IPS-20b (cell line): ENCODE data around the gene ATP13A3.

ENCODE experiments used
- H3K27ac ChIP-seq: one replicate; pipeline ENCODE4 v1.5.1; 2013; ENCODE audit warnings: low read length
- H3K27me3 ChIP-seq: 2 replicates; pipeline ENCODE4 v1.6.1; 2013; ENCODE audit warnings: mild to moderate bottlenecking, low read length, inconsistent platforms; ENCODE audit not compliant: insufficient read depth
- H3K36me3 ChIP-seq: 2 replicates; pipeline ENCODE4 v1.6.1; 2013; ENCODE audit warnings: low read depth, mild to moderate bottlenecking, inconsistent platforms, low read length, moderate library complexity; ENCODE audit not compliant: insufficient read depth
- H3K4me1 ChIP-seq: 2 replicates; pipeline ENCODE4 v1.6.1; 2013; ENCODE audit warnings: mild to moderate bottlenecking, control low read depth, inconsistent platforms, low read length, moderate library complexity; ENCODE audit not compliant: insufficient read depth
- H3K4me3 ChIP-seq: 2 replicates; pipeline ENCODE4 v1.5.1; 2013; ENCODE audit warnings: mild to moderate bottlenecking, low read length, inconsistent platforms
- H3K9ac ChIP-seq: 2 replicates; pipeline ENCODE4 v1.6.1; 2013; ENCODE audit warnings: low read depth, mild to moderate bottlenecking, inconsistent platforms, low read length, moderate library complexity
- H3K9me3 ChIP-seq: 2 replicates; pipeline ENCODE4 v1.6.1; 2013; ENCODE audit warnings: mild to moderate bottlenecking, low read depth, low read length, inconsistent platforms; ENCODE audit not compliant: insufficient read depth

Gene ATP13A3

GRCh38 chr3:194375473-194376240, 111.1 kb downstream of the ATP13A3 start:
- Histone ChIP-seq H3K9ac (no peak overlapping the region), H3K27me3 (no peaks in the 10 kb centered on the region; the same call in 1 of the 2 replicates), H3K9me3 (no peaks in the 10 kb centered on the region), H3K4me3 (peak overlapping the region; percentile 38; the same call in 1 of the 2 replicates), H3K27ac (no peak overlapping the region), H3K4me1 (peaks cover 10% of the 10 kb centered on the region; the same call in 1 of the 2 replicates), H3K36me3 (no peaks in the 10 kb centered on the region)

- no peaks in the 10 kb centered on the region for H3K36me3 ChIP-seq
- no peak overlapping the region for H3K27ac ChIP-seq
- H3K27me3 ChIP-seq = peaks cover under 1% of the 10 kb centered on the region; the same call in 1 of the 2 replicates
- H3K9me3 ChIP-seq = no peaks in the 10 kb centered on the region
- no peak overlapping the region for H3K4me3 ChIP-seq
- no peak overlapping the region for H3K9ac ChIP-seq
- peaks cover 14% of the 10 kb centered on the region; the same call in 1 of the 2 replicates for H3K4me1 ChIP-seq
Observed at GRCh38 chr3:194374935-194375334, 111.9 kb downstream of the ATP13A3 start.

- H3K4me1 ChIP-seq = peaks cover 12% of the 10 kb centered on the region; the same call in 1 of the 2 replicates
- H3K36me3 ChIP-seq = no peaks in the 10 kb centered on the region
- H3K9ac ChIP-seq = no peak overlapping the region
- no peak overlapping the region for H3K27ac ChIP-seq
- no peaks in the 10 kb centered on the region for H3K9me3 ChIP-seq
- no peak overlapping the region for H3K4me3 ChIP-seq
- peaks cover 10% of the 10 kb centered on the region for H3K27me3 ChIP-seq
Observed at GRCh38 chr3:194373899-194374298, 112.9 kb downstream of the ATP13A3 start.

- Histone ChIP-seq H3K4me3 (no peak overlapping the region), H3K9ac (no peak overlapping the region), H3K27me3 (peaks cover 18% of the 10 kb centered on the region)
Observed at GRCh38 chr3:194373028-194373427, 113.8 kb downstream of the ATP13A3 start.

GRCh38 chr3:194370753-194371152, 116.0 kb downstream of the ATP13A3 start:
- no peak overlapping the region for H3K4me3 ChIP-seq
- no peaks in the 10 kb centered on the region for H3K9me3 ChIP-seq
- no peak overlapping the region for H3K27ac ChIP-seq
- no peaks in the 10 kb centered on the region for H3K36me3 ChIP-seq
- no peak overlapping the region for H3K9ac ChIP-seq
- H3K4me1 ChIP-seq = peaks cover 12% of the 10 kb centered on the region; the same call in 1 of the 2 replicates
- peaks cover 18% of the 10 kb centered on the region for H3K27me3 ChIP-seq

More at GRCh38 chr3:194373028-194373427, 113.8 kb downstream of the ATP13A3 start:
- no peaks in the 10 kb centered on the region for H3K9me3 ChIP-seq
- H3K4me1 ChIP-seq = peaks cover 12% of the 10 kb centered on the region; the same call in 1 of the 2 replicates
- no peak overlapping the region for H3K27ac ChIP-seq
- no peaks in the 10 kb centered on the region for H3K36me3 ChIP-seq

- Histone ChIP-seq H3K27ac (no peak within 1 kb of the TSS), H3K4me3 (peak within 1 kb of the TSS; percentile 59; the same call in 1 of the 2 replicates)
Observed at GRCh38 chr3:194369522-194370279, 117.1 kb downstream of the ATP13A3 start, which contains the start of gene LRRC15. TSS of gene LRRC15 (minus strand) at chr3:194369743. CDS start at chr3:194361043, 8,700 bp downstream.

GRCh38 chr3:194368918-194369317, 117.9 kb downstream of the ATP13A3 start:
- Histone ChIP-seq H3K27me3 (peaks cover 18% of the 10 kb centered on the region), H3K9me3 (no peaks in the 10 kb centered on the region), H3K4me1 (peaks cover 12% of the 10 kb centered on the region; the same call in 1 of the 2 replicates), H3K36me3 (no peaks in the 10 kb centered on the region), H3K4me3 (peak overlapping the region; percentile 59; the same call in 1 of the 2 replicates), H3K27ac (no peak overlapping the region), H3K9ac (no peak overlapping the region)

More at GRCh38 chr3:194369522-194370279, 117.1 kb downstream of the ATP13A3 start, which contains the start of gene LRRC15:
- H3K9ac ChIP-seq = no peak within 1 kb of the TSS
- H3K4me1 ChIP-seq = peaks cover 12% of the 10 kb centered on the region; the same call in 1 of the 2 replicates
- H3K27me3 ChIP-seq = peaks cover 18% of the 10 kb centered on the region
- H3K36me3 ChIP-seq = no peaks in the 10 kb centered on the region
- no peaks in the 10 kb centered on the region for H3K9me3 ChIP-seq

GRCh38 chr3:194367992-194368841, 118.6 kb downstream of the ATP13A3 start:
- no peak overlapping the region for H3K4me3 ChIP-seq
- H3K27ac ChIP-seq = no peak overlapping the region
- no peaks in the 10 kb centered on the region for H3K9me3 ChIP-seq
- no peaks in the 10 kb centered on the region for H3K36me3 ChIP-seq
- peaks cover 18% of the 10 kb centered on the region for H3K27me3 ChIP-seq
- peaks cover 12% of the 10 kb centered on the region; the same call in 1 of the 2 replicates for H3K4me1 ChIP-seq
- H3K9ac ChIP-seq = no peak overlapping the region

GRCh38 chr3:194365978-194366490, 120.8 kb downstream of the ATP13A3 start:
- H3K4me3 ChIP-seq = no peak overlapping the region
- peaks cover 18% of the 10 kb centered on the region for H3K27me3 ChIP-seq
- H3K9me3 ChIP-seq = no peaks in the 10 kb centered on the region
- no peak overlapping the region for H3K9ac ChIP-seq
- no peak overlapping the region for H3K27ac ChIP-seq
- H3K36me3 ChIP-seq = no peaks in the 10 kb centered on the region
- peaks cover 12% of the 10 kb centered on the region; the same call in 1 of the 2 replicates for H3K4me1 ChIP-seq

GRCh38 chr3:194365526-194365925, 121.3 kb downstream of the ATP13A3 start:
- Histone ChIP-seq H3K9ac (no peak overlapping the region), H3K9me3 (no peaks in the 10 kb centered on the region), H3K4me1 (peaks cover 9% of the 10 kb centered on the region; the same call in 1 of the 2 replicates), H3K27me3 (peaks cover 18% of the 10 kb centered on the region), H3K27ac (no peak overlapping the region), H3K4me3 (no peak overlapping the region), H3K36me3 (no peaks in the 10 kb centered on the region)
